Iris pigment epithelial cell (primary cell): Measurements from ENCODE around the gene PAM16.

Experiments used
- DNase-seq: peaks from one replicate; pipeline ENCODE4 v3.0.0-alpha.2; 2011; ENCODE audit warnings: low read depth

PAM16 gene

DNA sequence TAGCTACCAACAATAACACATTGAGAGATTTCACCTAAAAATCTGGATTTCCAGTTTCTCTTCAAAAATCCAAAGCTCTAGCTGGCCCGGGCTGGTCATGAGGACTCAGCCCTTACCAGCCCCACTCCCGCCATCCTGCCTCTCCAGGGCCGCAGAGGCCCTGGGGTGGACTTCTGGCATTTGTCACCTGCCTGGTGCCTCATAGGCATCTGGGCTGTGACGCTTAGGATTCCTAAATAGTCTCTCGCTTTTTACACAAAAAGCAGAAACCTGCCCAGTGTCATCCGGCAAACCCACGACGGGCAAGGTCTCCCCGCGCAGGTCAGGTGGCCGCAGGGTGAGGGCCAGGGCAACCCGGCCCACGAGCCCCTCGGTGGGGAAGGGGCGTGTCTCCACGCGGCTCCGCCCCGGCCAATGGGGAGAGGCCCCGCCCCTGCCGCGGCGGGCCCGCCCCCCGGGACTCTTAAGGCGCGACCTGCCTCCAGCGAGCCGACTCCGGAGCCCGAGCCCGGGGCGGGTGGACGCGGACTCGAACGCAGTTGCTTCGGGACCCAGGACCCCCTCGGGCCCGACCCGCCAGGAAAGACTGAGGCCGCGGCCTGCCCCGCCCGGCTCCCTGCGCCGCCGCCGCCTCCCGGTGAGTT, 20.4 kb upstream of the PAM16 start, which contains the start of gene VASN:
TSS of gene VASN (plus strand) at position 492 of the 644 bp plus-strand sequence. CDS start 9,030 bp downstream, outside the sequence.
- DNase-seq, result peak; percentile 76

DNA sequence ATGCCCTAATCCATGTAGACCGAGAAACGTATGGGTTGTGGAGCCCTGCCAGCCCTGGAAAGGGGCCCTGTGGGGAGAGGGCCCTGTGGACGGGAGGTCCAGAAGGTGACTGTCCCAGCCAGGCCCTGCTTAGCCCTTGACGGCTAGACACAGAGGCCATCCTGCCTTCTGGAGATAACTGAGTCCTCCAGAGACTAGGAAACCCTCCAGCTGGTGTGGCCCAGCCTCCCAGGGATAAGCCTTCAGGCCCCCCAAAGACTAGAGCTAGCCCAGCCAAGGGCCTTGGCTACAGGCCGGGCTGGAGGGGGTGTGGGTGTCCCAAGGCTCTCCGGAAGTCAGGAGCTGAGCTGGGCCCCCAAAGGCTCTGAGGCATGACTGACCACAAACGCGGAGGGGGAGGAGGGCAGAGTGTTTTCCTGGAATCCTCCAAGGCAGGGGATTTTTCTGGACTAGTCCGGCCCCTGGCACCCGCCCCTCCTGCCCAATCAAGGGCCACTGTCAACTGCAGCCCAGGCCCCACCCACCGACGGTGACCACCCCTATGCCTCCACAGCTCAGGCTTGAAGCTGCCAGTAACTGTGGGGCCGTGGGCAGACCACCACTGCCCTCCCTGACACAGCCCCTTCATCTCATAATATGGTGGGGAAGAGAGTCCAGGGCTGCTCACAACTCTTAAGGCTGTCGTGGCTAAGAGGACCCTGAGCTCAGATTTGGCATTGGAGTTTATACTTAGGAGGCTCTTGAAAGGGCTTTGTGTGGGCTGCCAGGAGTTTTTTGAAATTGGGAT, 19.6 kb upstream of the PAM16 start:
- peak; percentile 89 for DNase-seq

DNA sequence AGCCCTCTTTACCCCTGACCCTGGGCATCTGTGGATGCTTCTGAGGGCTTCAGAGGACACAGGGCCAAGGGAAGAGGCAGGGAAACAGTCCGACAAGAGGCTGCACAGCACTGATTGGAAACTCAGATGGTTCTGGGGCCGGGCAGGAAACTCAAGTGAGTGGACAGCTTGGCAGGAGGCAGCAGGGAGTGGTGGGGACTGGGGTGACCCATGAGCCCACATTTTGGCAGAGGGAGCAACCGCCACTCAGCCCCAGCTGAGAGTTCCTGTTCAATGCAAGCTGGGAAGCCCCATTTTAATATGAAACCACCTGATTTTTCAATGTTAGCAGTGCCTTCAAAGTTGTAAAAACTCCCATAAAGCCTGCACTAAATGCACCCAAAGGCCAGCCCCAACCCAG, 19.0 kb upstream of the PAM16 start:
- DNase-seq, result no peak

GRCh38 chr16:4369007-4369733, 18.0 kb upstream of the PAM16 start:
- DNase-seq, result no peak

DNA sequence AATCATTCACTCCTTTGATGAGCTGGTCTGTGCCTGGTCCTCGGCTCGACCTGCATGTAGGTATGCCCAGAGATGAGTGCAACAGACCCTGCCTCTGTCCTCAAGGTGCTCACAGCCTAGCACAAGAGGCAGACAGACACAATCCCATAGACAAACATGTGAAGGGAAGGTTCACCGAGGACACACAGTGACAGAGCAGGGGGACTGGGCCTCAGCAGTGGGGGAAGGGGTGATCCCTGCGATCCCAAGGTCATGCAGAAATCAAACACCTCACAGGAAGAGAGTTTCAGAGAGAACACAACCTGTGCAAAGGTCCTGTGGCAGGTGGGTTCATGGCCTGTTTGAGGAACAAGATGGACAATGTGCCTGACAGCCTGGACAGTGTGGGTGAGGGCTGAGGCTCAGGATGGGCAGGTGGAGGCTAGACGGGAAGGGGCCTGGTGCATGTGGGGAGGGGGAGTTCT, 16.3 kb upstream of the PAM16 start:
- no peak for DNase-seq

- DNase-seq, result no peak
Observed at GRCh38 chr16:4366016-4366415, 14.9 kb upstream of the PAM16 start.

DNA sequence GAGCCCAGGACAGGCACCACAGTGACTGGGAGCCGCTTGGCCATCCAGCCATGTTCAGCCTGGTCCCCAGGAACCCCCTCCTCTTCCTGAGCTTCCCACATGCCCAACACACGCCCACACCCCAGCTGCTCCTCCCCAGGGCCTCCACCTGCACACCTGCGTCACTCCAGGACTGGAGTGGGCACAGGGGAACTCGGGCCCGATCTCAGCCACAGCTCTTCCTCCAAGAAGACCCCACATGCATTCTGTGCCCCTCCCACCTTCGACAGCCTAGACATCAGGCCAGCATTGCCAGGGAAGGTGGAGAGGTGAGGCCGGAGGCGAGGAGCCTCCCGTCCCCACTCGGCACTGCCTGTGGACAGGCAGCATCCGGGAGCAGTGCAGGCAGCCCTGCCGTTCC, 14.5 kb upstream of the PAM16 start:
- DNase-seq, result no peak

GRCh38 chr16:4365014-4365406, 13.9 kb upstream of the PAM16 start:
- DNase-seq, result no peak

- DNase-seq, result no peak
Observed at GRCh38 chr16:4364196-4365013, 13.3 kb upstream of the PAM16 start.

GRCh38 chr16:4362476-4363135, 11.5 kb upstream of the PAM16 start:
- DNase-seq, result no peak

GRCh38 chr16:4361944-4362311, 10.8 kb upstream of the PAM16 start:
- no peak for DNase-seq

- DNase-seq, result no peak
Observed at GRCh38 chr16:4361033-4361943, 10.2 kb upstream of the PAM16 start.

DNA sequence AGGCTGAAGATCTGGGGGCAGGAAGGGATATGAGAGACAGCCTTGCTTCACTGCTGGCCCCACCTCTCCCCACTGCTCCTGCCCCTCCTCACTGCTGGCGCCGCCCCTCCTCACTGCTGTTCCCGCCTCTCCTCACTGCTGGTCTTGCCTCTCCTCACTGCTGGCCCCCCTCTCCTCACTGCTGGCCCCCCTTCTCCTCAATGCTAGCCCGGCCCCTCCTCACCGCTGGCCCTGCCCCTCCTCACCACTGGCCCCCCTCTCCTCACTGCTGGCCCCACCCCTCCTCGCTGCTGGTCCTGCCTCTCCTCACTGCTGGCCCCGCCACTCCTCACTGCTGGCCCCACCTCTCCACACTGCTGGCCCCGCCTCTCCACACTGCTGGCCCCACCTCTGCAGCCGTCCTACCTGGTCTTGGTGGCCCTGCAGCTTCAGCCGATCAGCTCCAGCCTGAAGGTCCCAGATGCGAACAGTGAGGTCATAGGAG, 9.5 kb upstream of the PAM16 start:
- DNase-seq, result no peak

DNA sequence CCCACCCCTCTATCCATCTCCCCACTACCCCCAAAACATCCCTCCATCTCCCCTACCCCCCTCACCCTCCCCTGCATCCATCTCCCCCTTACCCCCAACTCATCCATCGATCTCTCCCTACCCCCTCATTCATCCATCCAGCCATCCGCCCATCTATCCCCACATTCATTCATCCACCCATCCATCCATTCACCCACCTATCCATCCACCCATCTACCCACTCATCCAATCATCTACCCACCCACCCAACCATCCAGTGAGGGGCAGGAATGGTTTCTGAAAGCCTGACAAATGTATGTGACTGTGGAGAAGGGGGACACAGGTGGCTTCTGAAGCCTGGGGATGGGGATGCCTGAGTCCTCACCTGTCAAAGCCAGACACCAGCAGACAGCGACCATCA, 8.8 kb upstream of the PAM16 start:
- DNase-seq, result no peak

GRCh38 chr16:4358831-4359561, 7.9 kb upstream of the PAM16 start:
- no peak for DNase-seq

GRCh38 chr16:4358236-4358635, 7.1 kb upstream of the PAM16 start:
- no peak for DNase-seq

DNA sequence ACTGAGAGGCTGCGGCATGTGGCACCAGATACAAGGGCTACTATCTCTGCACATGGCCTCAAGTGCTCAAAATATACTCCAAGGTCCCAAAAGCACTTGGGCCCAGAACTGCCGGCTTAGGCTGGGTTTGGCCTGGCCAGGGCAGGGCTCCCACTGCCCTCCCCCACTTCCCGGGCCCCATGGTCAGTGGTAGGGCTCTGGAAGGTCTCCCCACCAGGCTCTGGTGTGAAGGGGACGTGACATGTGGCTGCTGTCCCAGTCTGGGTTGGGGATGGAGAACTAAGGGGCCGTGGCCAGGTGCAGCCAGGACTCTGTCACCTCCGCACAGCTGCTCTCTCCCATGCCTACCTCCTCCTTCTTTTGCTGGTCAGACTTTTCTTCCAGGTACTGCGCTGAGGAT, 5.7 kb upstream of the PAM16 start:
- no peak for DNase-seq

DNA sequence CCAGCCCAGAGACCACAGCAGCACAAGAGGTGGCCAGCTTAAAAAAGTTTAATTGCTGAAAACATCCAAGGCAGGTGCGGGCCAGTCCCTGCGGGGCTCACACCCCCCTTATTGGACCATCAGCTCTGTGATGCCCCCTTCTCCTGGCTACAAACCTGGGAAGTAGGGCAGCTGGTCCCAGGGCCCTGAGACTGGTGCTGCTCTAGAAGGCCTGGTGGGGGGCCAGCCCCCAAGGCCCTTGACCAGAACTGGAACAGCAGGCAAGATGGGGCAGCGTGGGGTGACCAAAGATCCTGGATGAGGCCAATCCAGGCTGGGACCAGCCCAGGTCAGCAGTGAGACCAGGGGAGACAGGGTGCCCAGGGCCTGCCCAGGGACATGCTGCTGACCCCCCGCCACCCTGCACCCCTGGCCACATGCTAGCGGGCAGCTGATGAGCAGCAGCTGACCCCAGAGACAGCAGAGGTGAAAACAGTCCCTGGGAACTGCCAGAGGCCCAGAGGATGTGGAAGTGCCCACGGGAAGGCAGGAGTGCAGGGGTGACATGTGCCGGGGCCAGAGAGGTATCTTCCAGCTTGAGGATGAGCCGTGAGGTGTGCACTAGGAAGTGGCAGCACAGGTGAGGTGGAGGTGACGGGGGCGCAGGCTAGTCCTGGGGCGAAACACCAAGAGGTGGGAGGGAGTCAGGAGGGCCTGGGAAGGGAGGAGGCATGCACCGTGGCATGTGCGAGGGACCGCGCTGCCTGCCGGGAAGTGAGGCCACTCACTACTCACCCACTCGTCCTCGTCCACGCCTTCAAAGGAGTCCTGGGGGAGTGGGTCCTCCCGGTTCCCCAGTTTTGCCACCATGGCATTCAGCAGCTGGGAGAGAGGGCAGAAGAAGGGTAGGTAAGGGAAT, 3.6 kb upstream of the PAM16 start:
- no peak for DNase-seq

DNA sequence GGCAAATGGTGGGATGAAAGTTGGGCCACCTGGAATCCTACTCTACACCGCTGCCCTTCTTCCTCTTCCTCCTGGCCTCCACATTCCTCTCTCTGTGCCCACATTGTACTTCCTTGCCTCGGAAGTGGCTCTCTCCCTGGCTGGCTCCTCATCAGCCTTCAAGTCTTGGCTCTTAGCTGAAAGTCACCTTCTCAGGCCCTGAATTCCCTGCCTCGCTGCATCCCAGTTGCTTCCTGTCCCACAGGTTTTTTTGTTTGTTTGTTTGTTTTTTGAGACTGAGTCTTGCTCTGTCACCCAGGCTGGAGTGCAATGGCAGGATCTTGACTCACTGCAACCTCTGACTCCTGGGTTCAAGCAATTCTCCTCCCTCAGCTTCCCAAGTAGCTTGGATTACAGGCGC, 2.6 kb upstream of the PAM16 start:
- no peak for DNase-seq
